OCI-LY3 (cell line): ENCODE results near the gene TAOK2.

Source experiments
- CTCF ChIP-seq: fragments of 200-600, 300-600 bp; sonication (generic); IDR thresholded peaks from 2 replicates; pipeline ENCODE4 v1.5.1; 2014; ENCODE audit warnings: antibody characterized with exemption, low read length, low read depth
- EZH2phosphoT487 ChIP-seq: fragments of 200-600 bp; shearing (Covaris generic); IDR thresholded peaks from 2 replicates; pipeline ENCODE4 v1.6.1; 2018; ENCODE audit warnings: antibody characterized with exemption, mixed run types, low read depth

- no peak for TF ChIP-seq CTCF
- no peak for TF ChIP-seq EZH2phosphoT487
Measured at GRCh38 chr16:29983420-29984136, 9.9 kb downstream of the TAOK2 start.
